GM19238 (cell line): ENCODE data around the gene UPF2.
"Not testable (repeated sequence)": the region's sequence is repeated elsewhere in the genome, so short reads cannot be mapped to it uniquely, and the experiment has no call there.

ENCODE experiments used
- DNase-seq: peaks from one replicate; pipeline ENCODE4 v3.0.0; 2011; ENCODE audit warnings: low spot score; ENCODE audit not compliant: insufficient read length

The UPF2 gene, protein sequence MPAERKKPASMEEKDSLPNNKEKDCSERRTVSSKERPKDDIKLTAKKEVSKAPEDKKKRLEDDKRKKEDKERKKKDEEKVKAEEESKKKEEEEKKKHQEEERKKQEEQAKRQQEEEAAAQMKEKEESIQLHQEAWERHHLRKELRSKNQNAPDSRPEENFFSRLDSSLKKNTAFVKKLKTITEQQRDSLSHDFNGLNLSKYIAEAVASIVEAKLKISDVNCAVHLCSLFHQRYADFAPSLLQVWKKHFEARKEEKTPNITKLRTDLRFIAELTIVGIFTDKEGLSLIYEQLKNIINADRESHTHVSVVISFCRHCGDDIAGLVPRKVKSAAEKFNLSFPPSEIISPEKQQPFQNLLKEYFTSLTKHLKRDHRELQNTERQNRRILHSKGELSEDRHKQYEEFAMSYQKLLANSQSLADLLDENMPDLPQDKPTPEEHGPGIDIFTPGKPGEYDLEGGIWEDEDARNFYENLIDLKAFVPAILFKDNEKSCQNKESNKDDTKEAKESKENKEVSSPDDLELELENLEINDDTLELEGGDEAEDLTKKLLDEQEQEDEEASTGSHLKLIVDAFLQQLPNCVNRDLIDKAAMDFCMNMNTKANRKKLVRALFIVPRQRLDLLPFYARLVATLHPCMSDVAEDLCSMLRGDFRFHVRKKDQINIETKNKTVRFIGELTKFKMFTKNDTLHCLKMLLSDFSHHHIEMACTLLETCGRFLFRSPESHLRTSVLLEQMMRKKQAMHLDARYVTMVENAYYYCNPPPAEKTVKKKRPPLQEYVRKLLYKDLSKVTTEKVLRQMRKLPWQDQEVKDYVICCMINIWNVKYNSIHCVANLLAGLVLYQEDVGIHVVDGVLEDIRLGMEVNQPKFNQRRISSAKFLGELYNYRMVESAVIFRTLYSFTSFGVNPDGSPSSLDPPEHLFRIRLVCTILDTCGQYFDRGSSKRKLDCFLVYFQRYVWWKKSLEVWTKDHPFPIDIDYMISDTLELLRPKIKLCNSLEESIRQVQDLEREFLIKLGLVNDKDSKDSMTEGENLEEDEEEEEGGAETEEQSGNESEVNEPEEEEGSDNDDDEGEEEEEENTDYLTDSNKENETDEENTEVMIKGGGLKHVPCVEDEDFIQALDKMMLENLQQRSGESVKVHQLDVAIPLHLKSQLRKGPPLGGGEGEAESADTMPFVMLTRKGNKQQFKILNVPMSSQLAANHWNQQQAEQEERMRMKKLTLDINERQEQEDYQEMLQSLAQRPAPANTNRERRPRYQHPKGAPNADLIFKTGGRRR

GRCh38 chr10:12042797-12043651 lies at the start of gene UPF2:
UPF2 (minus strand) TSS chr10:12042809; CDS start chr10:12035423, 7,386 bp downstream.
- peak; percentile 85 for DNase-seq

DNA sequence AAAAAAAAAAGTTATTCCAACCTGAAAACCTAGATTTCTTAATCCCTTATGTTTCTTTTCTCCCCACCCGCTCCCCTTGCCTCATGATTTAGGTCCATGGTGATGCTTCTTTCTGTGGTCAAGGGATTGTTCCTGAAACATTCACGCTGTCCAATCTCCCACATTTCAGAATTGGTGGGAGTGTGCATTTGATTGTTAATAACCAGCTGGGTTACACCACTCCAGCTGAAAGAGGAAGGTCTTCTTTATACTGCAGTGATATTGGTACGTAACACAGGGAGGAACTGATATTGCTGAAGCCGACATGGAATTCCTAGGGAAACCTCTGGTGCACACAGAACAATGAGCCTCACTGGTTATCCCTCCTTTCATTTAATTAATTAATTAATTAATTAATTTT lies 48.8 kb upstream of the UPF2 start:
- DNase-seq = no peak

DNA sequence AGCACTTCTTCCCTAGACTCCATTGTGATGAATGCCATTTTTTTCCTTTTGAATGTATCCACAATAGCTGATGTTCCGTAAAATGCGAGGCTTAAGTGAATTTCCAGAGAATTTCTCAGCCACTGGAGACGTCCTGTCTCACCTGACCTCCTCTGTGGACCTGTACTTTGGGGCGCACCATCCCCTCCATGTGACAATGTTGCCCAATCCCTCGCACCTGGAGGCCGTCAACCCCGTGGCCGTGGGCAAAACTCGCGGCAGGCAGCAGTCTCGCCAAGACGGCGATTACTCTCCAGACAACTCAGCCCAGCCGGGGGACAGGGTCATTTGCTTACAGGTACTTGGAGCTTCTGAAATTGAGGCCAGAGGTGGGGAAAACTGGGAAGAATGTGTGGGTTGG lies 46.3 kb upstream of the UPF2 start:
- no peak for DNase-seq

DNA sequence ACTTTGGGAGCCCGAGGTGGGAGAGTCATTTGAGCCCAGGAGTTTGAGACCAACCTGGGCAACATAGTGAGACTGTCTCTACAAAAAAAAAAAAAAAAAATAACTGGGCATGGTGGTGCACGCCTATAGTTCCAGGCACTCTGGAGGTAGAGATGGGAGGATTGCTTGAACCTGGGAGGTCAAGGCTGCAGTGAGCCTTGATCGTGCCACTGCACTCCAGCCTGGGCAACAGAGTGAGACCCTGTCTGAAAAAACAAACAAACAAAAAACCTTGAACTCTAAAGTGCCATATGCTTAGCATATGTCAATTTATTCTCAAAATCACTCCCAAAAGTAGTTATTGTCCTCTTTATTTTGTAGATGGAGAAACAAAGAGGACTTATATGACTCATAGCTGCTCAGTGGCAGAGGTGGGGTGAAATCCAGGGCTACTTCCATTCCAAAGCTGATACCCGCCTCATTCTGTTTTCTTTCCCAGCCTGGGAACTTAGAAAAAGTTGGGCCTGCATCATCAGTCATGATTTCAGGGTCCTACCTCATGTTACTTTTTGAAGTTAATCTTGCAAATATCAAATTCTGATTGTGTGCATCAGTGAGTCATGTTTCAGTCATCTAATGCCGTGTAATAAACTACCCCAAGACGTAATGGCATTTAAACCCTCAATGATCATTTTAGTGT lies 39.4 kb upstream of the UPF2 start:
- DNase-seq = no peak

DNA sequence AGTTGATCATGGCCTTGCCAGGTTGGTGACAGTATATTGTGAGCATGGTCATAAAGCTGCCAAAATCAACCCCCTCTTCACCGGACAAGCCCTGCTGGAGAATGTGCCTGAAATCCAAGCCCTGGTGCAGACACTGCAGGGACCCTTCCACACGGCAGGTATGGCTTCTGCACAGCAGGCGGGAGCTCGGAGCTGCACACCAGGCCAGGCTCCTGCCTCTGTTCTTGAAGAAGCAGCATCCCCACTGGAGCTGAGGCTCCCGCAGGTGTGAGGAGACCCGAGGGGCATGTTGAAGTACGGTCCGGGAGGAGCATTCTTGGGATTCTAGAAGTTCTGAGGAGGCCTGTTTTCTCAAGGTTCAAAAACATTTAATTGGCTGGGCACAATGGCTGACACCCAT lies 38.9 kb upstream of the UPF2 start:
- DNase-seq = no peak

GRCh38 chr10:12077580-12078180 lies 35.1 kb upstream of the UPF2 start:
- DNase-seq = no peak

DNA sequence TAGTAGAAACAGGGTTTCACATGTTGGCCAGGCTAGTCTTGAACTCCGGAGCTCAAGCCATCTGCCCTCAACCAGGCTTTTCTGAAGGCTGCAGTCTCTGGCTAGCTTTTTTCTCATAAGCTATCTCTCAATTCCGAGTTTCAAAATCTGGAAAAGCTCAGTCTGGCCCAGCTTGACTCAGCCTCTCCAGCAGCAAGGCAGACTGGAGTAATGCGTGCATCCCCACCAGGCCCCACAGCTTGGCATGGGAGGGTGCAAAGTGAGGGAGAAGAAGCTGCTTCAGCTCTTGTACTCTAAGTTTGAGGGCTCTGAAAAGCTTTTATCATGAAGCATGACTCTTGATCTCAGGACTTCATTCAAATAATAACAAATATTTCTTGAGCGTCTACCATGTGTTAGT lies 30.9 kb upstream of the UPF2 start:
- DNase-seq = no peak

DNA sequence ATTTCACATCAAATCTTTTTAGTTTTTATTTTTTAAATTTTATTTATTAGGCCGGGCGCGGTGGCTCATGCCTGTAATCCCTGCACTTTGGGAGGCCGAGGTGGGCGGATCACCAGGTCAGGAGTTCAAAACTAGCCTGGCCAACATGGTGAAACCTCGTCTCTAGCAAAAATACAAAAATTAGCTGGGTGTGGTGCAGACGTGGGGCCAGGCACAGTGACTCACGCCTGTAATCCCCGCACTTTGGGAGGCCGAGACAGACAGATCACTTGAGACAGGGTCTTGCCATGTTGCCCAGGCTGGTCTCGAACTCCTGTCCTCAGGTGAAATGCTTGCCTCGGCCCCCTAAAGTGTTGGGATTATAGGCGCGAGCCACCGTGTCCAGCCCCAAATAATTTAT lies 28.8 kb upstream of the UPF2 start:
- DNase-seq = not testable (repeated sequence)

DNA sequence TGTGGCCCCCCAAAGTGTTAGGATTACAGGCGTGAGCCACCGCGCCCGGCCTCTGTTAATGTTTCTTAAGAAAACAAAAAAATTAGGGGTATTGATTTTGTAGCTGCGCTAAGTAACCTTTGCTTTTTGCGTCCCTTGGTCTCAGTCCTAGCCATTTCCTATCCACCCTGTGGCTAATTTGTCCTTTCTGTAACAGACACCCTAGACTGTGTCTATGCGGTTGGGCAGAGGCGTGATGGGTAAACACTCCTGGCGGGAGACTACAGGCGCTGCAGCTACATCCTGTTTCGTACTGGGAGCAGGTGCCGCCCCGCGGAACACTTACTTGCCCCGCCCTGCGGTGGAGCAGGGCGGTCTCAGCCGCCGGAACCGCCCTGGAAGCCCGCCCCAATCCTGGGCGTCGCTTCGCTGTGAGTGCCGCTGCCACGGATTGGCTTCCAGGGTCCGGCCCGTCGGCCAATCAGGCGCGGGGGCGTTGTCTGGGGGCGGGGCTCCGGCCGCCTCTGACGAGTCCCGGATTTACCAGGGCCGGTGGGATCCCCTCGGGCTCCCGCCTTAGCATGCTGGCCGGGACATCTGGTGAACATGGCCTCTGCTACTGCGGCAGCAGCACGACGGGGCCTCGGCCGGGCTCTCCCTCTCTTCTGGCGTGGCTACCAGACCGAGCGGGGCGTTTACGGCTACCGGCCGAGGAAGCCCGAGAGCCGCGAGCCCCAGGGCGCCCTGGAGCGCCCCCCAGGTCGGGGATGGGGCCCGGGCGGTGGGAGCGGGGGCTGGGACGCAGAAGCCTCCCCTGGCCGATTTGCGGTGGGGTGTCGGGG lies 26.1 kb upstream of the UPF2 start, which contains the start of gene DHTKD1:
Gene DHTKD1 (plus strand): TSS at position 506 of the 821 bp plus-strand sequence. CDS start 80 bp downstream, at position 586.
- peak; percentile 97 for DNase-seq

DNA sequence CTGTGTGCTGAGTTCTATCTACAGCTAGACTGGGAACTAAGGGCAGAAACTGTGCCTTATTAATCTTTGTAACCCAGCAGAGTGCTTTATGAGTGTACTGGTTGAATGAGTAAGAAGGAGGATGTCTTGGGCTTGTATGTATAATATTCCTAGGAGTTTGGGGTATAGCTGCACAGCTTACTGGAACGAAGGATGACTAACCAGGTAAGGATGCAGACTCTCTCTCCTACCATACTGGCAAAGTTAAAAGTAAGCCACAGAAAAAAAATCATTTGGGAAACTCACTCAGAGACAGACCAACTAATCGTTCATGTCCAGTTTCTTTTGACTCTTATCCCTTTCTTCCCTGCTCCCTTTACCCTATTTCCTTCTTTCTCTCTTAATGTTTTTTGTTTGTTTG lies 24.7 kb upstream of the UPF2 start:
- no peak for DNase-seq

DNA sequence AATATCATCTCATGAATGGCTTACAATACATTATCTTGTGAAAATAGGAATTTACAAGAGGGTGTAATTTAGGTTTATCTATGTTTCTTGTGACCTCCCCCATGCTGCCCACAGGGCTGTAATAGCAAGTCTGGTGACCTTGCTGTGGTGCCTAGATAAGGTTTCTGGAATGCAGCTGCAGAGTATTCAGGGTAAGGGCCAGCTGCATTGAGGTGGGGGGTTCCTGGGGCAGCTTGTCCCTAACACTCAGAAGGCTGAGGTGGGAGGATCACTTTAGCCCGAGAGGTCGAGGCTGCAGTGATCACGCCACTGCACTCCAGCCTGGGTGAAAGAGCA lies 20.8 kb upstream of the UPF2 start:
- no peak for DNase-seq

- no peak for DNase-seq
These were observed 20.3 kb upstream of the UPF2 start for GRCh38 chr10:12062754-12063482.

DNA sequence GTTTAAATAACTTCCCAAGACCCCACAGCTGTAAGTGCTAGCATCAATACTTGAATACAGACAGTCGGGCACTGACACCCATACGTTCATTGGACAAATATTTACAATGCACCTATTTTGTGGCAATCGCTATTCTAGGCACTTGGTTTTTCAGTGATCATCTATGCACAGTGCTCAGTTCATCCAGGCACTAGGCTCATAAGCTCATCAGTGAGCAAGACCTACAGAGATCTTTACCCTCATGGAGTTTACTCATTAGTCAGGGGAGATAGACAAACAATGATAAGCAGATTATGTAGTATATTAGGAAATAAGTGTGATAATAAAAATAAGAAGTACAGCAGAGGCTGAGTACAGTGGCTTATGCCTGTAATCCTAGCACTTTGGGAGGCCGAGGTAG lies 18.5 kb upstream of the UPF2 start:
- no peak for DNase-seq

DNA sequence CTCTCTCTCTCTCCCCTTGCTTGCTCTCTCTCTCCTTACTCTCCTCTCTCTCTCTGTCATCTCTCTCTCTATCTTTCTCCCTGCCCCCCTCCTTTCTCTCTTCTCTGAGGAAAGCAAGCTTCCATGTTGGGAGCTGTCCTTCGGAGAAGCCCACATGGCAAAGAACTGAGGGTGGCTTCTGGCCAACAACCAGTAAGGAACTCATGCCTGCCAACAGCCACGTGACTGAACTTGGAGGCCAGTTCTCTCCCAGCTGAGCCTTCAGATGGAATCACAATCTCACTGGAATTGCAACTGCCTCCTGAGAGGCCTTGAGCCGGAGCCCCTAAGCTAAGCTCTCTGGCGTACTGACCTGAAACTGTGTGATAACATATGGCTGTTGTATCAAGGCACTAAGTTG lies 14.1 kb upstream of the UPF2 start:
- DNase-seq = no peak

GRCh38 chr10:12055732-12056131 lies 13.1 kb upstream of the UPF2 start:
- DNase-seq = no peak

DNA sequence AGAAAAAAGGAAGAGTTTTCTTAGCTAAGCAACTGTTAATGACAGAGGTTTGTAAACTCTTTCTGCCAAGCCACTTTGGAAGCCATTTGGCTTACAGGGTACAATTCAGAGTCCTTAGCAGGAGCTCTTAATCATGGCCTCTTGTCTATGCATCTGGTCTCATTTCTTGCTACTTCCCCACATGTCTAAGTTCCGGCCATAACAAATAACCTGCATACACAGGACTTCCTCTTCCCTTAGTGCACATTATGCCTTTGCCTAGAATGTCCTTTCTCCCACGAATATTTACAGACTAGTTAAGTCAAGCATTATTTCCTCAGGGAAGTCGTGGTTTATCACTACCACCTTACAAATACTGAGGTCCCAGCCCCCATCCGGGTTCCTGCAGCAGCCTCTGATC lies 8.6 kb upstream of the UPF2 start:
- DNase-seq = no peak

- DNase-seq = no peak
These were observed 7.9 kb upstream of the UPF2 start for GRCh38 chr10:12050528-12050927.

DNA sequence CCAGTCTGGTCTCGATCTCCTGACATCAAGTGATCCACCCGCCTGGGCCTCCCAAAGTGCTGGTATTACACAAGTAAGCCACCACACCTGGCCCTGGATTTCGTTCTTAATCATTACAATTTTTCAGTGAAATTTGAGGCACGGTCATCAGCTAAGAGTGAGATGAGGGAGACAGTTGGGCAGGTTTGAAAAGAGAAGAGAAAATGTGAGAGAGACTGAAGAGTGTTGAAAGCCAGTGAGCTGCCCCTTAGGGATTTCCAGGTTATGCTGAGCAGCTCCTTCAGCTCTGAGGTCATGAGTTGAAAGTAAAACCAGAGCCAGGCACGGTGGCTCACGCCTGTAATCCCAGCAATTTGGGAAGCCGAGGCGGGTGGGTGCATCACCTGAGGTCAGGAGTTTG lies 5.9 kb upstream of the UPF2 start:
- DNase-seq = peak; percentile 19
